ENCODE data around the gene GCC2.

GRCh38 chr2:108552566-108552965, 103.6 kb downstream of the GCC2 start:
- no peak for TF ChIP-seq CTCF (IDR thresholded peaks at IDR 0.05; ENCODE audit: insufficient read depth, low read length)
- no peak for TF ChIP-seq GABPA (IDR thresholded peaks at IDR 0.05; ENCODE audit: low read depth)
- no peak for TF ChIP-seq POLR2AphosphoS5 (IDR thresholded peaks at IDR 0.05; ENCODE audit: low read depth)
- no peak for TF ChIP-seq REST (IDR thresholded peaks at IDR 0.05; ENCODE audit: insufficient replicate concordance, low read depth)
- TF ChIP-seq SPI1 (IDR thresholded peaks at IDR 0.05; ENCODE audit: borderline replicate concordance, low read depth), result no peak
